HG03565 (cell line): ENCODE data around the gene RBM10.

Experiments
- ATAC-seq: cut with Tn5 transposase; IDR thresholded peaks from one replicate; pipeline ENCODE4 v1.9.1; 2021; ENCODE audit warnings: mild to moderate bottlenecking, moderate library complexity; ENCODE audit not compliant: unreplicated experiment

Gene RBM10

GRCh38 chrX:47216393-47216925, 71.4 kb downstream of the RBM10 start:
- no peak for ATAC-seq

GRCh38 chrX:47217121-47217851, 72.3 kb downstream of the RBM10 start:
- no peak for ATAC-seq

DNA sequence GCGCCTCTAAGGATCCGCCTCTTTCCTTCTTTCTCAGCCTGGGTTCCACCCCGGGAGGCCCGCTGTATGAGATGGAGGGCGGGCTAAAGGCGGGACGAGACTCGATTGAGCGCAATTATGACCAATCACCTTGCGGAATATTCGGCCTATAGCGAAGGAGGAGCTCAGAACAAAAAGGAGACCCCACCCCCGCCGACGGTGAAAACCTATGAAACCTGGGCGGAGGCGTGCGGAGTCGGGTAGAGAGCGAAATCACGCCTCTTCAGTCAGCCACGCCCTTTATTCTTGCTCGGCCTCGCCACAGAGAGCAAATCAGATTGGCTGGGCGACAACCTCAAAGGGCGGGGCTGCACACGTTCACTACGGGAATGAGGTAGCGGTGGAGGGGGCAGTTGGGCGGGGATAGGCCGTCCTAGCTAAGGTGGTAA, 72.8 kb downstream of the RBM10 start:
- ATAC-seq, result peak; percentile 78

GRCh38 chrX:47218280-47218919, 73.4 kb downstream of the RBM10 start, which contains the start of gene CDK16:
CDK16 (plus strand) TSS chrX:47218681; CDS start chrX:47223558, 4,877 bp downstream.
- ATAC-seq, result peak; percentile 32

GRCh38 chrX:47218920-47219815, 74.1 kb downstream of the RBM10 start:
- ATAC-seq, result no peak

GRCh38 chrX:47221756-47222155, 76.7 kb downstream of the RBM10 start:
- ATAC-seq, result no peak

DNA sequence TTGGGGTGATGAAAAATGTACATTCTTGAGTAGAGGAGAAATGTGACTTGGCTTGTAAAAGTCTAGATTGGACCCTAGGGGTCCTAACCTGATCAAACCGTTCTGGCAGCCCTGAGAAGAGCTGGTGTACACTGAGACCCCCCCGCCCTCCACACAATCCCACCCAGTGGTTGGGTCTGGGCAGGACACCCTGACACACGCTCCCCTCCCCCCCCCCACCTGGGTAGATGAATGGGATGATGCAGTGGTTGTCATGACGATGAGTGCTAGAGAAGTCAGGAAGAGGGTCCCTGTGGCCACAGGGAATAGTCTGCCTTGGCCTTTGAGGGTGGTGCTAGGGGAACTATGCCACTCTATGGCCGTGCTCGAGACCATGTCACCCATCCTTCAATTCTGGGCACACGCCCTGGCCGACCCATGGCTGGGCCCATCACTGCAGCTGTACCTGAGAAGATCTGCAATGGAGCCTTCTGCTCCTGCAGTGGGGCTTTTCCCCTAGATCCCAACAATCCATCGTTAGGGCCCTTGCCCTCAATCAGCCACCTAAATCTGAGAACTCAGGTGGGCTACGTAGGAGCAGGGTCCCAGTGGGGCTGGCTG, 77.8 kb downstream of the RBM10 start:
- no peak for ATAC-seq

- no peak for ATAC-seq
These were observed 78.6 kb downstream of the RBM10 start for GRCh38 chrX:47223476-47224250.

DNA sequence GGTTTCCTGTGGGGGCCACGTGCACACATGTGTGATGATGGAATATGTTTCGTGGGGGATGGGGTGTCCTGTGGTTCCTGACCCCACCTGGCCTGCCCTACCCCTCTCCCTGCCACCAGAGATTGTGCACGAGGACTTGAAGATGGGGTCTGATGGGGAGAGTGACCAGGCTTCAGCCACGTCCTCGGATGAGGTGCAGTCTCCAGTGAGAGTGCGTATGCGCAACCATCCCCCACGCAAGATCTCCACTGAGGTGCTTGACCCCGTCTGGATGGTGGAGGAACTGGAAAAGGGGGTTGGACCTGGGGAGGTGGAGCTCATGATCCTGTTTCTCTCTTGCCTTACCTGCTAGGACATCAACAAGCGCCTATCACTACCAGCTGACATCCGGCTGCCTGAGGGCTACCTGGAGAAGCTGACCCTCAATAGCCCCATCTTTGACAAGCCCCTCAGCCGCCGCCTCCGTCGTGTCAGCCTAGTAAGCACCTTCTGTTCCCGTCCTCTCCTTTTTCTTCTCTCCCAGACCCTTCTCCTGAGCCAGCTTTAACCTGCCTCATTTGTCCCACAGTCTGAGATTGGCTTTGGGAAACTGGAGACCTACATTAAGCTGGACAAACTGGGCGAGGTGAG, 79.4 kb downstream of the RBM10 start:
- no peak for ATAC-seq

DNA sequence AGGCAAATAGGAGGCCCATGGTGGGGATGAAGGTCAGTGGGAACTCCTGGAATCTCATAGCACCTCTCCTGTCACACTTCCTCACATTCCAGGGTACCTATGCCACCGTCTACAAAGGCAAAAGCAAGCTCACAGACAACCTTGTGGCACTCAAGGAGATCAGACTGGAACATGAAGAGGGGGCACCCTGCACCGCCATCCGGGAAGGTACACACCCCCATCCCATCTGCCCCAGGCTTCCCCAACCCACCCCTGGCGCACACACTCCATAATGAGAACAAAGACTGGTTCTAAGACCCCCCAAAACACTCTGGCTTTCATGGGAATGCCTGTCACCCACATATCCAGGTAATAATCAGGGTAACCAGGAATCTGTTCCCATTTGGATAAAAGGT, 79.9 kb downstream of the RBM10 start:
- no peak for ATAC-seq

GRCh38 chrX:47226071-47226470, 81.0 kb downstream of the RBM10 start:
- no peak for ATAC-seq

- ATAC-seq, result no peak
These were observed 81.7 kb downstream of the RBM10 start for GRCh38 chrX:47226531-47227333.

- ATAC-seq, result no peak
These were observed 82.2 kb downstream of the RBM10 start for GRCh38 chrX:47227334-47227583.

DNA sequence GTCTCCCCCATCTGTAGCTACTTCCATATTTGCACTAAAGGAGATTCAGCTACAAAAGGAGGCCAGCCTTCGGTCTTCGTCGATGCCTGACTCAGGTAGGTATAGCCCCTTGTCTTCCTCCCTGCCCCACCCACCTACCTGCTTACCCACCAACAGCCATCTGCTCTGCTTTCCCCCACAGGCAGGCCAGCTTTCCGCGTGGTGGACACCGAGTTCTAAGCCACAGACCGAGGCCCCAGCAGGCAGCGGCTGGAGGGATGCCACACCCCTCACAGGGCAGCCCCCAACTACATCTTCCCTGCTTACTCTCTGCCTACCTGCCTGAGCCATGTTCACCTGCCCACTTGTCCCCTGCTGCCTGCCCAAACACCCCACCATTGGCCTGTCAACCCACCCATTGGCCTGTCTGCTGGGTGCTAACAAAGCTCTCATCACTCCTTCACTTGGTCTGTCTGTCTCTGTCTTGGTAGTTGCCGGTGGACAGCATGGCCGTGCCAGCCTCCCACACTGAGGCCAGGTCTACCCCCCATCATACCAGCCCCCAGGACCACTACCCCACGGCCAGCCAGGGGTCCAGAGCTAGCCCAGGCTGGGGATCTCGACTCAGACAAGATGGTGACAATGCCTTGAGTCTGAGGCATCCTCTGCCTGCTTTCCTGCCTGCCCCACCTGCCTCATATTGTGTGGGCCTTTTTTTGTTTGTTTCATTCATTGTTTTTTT, 83.7 kb downstream of the RBM10 start:
- no peak for ATAC-seq

DNA sequence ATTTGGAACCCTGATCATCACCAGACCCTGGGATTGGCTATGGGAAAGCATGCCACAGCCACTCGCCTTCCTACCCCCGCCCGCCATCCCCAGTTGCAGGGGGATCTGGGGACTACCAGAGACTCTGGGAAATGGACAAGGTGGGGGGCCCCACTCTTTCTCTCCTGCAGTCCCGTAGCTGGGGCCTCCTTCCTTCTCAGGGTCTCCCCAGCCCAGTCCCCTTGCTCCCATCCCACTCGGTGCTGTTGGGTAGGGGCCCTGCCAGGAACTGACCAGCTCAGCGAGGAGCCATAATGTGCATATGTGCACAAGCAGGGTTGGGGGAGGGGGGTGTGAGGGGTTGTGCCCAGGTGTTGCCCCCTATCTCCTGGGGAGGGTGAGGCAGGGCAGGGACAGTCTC, 84.4 kb downstream of the RBM10 start:
- no peak for ATAC-seq

DNA sequence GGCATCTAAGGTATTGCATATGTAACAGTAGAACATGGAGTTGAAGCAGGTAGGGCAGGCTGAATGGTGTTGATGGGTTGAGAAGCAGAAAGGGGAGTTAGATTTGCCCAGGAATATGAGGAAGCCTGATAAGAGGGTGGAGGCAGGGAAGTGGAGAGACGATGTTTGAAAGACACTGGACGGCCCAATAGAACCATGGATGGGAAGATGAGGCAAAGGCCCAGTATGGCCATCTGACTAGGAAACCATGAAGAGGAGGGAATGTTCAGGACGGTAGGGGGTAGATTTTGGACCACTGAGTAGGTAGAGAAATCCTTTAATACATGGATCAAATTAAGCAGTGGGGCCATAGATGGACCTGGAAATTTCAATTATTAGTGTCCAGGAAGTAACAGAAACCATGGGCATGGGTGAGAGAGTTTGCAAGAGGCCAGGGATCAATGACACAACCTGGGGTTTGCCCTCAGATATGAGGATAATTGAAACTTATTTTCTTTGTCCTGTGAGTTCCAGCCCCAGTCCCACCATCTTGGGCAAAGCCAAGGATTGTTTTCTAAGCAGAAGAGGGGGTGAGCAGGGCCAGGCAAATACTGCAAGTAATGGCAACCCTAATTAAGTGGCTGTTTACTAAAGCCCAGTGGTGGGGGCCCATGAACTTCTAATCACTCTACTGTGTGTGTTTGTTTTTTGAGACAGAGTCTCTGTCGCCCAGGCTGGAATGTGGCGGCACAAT, 85.3 kb downstream of the RBM10 start:
- ATAC-seq, result no peak

GRCh38 chrX:47231167-47231566, 86.1 kb downstream of the RBM10 start:
- ATAC-seq, result no peak
